GM10266 (cell line): Measurements from ENCODE around the gene IDH1.

Experiments used
- DNase-seq: peaks from one replicate; pipeline ENCODE4 v3.0.0; 2012; ENCODE audit errors: extremely low spot score
- TF ChIP-seq, protein P1 (sequence below): IDR thresholded peaks from 2 replicates; pipeline ENCODE4 v1.5.1; 2012; ENCODE audit warnings: mild to moderate bottlenecking, low read depth; ENCODE audit not compliant: control insufficient read depth, insufficient read depth; ENCODE audit errors: missing control alignments

IDH1 gene

GRCh38 chr2:208285853-208286252 lies 31.0 kb upstream of the IDH1 start:
- DNase-seq = no peak
- TF ChIP-seq, protein P1, sequence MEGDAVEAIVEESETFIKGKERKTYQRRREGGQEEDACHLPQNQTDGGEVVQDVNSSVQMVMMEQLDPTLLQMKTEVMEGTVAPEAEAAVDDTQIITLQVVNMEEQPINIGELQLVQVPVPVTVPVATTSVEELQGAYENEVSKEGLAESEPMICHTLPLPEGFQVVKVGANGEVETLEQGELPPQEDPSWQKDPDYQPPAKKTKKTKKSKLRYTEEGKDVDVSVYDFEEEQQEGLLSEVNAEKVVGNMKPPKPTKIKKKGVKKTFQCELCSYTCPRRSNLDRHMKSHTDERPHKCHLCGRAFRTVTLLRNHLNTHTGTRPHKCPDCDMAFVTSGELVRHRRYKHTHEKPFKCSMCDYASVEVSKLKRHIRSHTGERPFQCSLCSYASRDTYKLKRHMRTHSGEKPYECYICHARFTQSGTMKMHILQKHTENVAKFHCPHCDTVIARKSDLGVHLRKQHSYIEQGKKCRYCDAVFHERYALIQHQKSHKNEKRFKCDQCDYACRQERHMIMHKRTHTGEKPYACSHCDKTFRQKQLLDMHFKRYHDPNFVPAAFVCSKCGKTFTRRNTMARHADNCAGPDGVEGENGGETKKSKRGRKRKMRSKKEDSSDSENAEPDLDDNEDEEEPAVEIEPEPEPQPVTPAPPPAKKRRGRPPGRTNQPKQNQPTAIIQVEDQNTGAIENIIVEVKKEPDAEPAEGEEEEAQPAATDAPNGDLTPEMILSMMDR = no peak

GRCh38 chr2:208280933-208281332 lies 26.1 kb upstream of the IDH1 start:
- TF ChIP-seq, protein P1 = no peak
- no peak for DNase-seq

GRCh38 chr2:208280234-208280633 lies 25.4 kb upstream of the IDH1 start:
- no peak for DNase-seq
- TF ChIP-seq, protein P1 = no peak

GRCh38 chr2:208279236-208279635 lies 24.4 kb upstream of the IDH1 start:
- DNase-seq = no peak
- TF ChIP-seq, protein P1 = no peak

DNA sequence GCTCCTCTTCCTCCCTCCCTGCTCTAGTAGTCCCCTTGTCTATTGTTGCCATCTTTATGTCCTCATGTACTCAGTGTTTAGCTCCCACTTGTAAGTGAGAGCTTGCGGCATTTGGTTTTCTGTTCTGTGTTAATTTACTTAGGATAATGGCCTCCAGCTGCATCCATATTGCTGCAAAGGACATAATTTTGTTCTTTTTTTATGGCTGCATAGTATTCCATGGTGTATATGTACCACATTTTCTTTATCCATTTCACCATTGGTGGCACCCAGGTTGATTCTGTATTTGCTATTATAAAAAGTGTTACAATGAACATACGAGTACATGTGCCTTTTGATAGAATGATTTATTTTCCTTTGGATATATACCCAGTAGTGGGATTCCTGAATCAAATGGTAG lies 23.7 kb upstream of the IDH1 start:
- TF ChIP-seq, protein P1 = no peak
- DNase-seq = no peak

DNA sequence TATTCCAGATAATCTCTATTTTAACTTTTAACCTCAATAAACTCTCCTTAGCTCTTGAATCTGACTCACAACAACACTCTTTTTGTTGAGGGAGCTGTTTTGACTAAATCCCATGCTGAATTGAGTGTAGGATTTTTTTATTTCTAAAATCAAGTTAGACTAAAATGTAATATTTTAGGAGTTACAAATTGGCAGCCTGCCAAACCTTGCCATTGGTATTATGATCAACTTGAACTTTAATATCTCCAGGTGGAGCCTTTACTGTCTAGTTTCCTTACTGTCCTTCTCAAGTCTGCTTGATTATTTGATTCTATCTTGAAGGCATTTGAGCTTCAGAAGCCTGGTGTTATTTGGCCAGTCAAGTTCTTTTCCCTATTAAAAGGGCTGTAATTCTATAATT lies 19.9 kb upstream of the IDH1 start:
- TF ChIP-seq, protein P1 = no peak
- DNase-seq = no peak

DNA sequence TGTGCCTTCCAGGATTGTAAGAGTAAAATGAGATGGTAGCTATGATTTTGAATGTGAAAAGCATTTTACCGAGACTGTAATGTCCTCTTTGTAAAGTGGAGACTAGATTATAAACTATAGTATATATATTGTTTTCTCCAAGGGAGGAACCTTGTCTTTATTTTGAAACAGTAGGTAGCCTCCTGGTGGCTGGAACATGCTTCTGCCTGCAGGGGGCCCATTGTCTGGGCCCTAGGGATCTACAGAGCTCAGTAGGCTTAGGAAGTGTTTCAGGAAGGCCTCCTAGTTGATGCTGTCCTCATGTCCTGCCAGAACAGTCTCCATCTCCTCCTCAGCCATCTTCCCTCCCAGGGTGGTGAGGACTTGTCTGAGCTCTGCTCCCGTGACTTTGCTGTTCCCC lies 14.2 kb upstream of the IDH1 start:
- TF ChIP-seq, protein P1 = peak; percentile 11
- no peak for DNase-seq
